ENCODE measurements around the gene ICAM1. TPM values are rescaled to one million over a fixed set of nuclear protein-coding genes. Genes with fewer than 3 reads are reported as not detected.
"Not testable (repeated sequence)": the region's sequence is repeated elsewhere in the genome, so short reads cannot be mapped to it uniquely, and the experiment has no call there.

Gene ICAM1
- total and polyA plus RNA-seq, 2 donors from 2014 or later, result 16.3 to 50.3 TPM

DNA sequence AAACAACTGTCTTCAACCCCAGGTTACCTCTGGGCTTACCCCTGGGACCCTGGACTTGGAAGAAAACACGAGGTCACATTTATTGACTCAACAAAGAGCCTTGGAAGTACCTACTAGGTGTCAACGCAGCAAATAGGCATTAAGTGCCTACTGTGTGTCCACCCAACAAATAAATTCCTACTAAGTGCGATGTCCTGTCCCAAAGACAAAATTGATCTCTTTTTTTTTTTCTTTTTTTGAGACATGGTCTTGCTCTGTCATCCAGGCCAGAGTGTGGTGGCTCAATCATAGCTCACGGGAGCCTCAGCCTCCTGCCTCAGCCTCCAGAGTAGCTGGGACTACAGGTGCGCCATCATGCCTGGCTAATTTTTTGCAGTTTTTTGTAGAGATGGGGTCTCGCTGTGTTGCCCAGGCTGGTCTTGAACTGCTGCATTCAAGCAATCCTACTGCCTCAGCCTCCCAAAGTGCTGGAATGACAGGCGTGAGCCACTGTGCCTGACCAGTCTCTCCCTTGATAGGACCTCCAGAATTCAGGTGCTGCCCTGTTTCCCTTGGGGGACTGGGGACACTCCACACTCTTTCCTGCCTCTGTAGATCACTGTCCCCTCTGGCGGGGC, 39.2 kb upstream of the ICAM1 start:
- no peaks in the 10 kb centered on the region for H3K27me3 ChIP-seq (ENCODE audit: control insufficient read depth, insufficient read depth, low read length)
- H3K9me3 ChIP-seq (ENCODE audit: control insufficient read depth in 2 of 3, insufficient read depth in 1 of 3, low read length in 3 of 3), result no peaks in the 10 kb centered on the region
- TF ChIP-seq, protein P1, sequence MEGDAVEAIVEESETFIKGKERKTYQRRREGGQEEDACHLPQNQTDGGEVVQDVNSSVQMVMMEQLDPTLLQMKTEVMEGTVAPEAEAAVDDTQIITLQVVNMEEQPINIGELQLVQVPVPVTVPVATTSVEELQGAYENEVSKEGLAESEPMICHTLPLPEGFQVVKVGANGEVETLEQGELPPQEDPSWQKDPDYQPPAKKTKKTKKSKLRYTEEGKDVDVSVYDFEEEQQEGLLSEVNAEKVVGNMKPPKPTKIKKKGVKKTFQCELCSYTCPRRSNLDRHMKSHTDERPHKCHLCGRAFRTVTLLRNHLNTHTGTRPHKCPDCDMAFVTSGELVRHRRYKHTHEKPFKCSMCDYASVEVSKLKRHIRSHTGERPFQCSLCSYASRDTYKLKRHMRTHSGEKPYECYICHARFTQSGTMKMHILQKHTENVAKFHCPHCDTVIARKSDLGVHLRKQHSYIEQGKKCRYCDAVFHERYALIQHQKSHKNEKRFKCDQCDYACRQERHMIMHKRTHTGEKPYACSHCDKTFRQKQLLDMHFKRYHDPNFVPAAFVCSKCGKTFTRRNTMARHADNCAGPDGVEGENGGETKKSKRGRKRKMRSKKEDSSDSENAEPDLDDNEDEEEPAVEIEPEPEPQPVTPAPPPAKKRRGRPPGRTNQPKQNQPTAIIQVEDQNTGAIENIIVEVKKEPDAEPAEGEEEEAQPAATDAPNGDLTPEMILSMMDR (IDR thresholded peaks at IDR 0.05; ENCODE audit: borderline replicate concordance, extremely low read depth, insufficient read depth), result no peak
- H3K9ac ChIP-seq (ENCODE audit: low read length in 3 of 3), result peak overlapping the region in 1 of 3 donors; percentile 15
- DNase-seq (no peak), FAIRE-seq (no peak)
- H3K27ac ChIP-seq (ENCODE audit: low read depth in 2 of 2, low read length in 2 of 2), result peak overlapping the region; percentile 66 to 71
- intact Hi-C loops (cut with DNase I), result no loop called here
- no peaks in the 10 kb centered on the region for H3K36me3 ChIP-seq (ENCODE audit: control insufficient read depth in 2 of 3, insufficient read depth in 3 of 3, low read length in 3 of 3)
- peaks cover 0 to 3% (median 0%) of the 10 kb centered on the region in 3 donors for H3K4me1 ChIP-seq (ENCODE audit: control insufficient read depth in 2 of 3, insufficient read depth in 2 of 3, low read depth in 1 of 3, low read length in 3 of 3)
- H3K4me3 ChIP-seq (ENCODE audit: low read length in 3 of 3), result peak overlapping the region; percentile 9 to 69 (median 28)

DNA sequence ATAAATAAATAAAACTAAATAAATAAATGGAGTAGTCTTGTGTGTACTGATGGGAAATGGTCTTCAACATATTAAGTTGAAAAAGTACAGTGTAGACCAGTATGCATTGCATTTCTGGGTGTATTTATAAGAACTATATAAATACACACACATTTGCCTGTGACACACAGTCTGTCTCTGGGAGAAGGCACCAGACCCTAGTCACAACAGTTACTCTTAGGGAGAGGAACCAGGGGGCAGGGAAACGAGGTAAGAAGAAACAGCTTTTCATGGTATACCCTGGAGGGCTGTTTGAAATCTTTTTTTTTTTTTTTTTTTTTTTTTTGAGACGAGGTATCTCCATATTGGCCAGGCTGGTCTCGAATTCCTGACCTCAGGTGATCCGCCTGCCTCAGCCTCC, 37.0 kb upstream of the ICAM1 start:
- Histone ChIP-seq H3K9ac (ENCODE audit: low read length in 3 of 3) (no peak overlapping the region), H3K4me3 (ENCODE audit: low read length in 3 of 3) (no peak overlapping the region), H3K27ac (ENCODE audit: low read depth in 2 of 2, low read length in 2 of 2) (no peak overlapping the region), H3K27me3 (ENCODE audit: control insufficient read depth, insufficient read depth, low read length) (no peaks in the 10 kb centered on the region), H3K4me1 (ENCODE audit: control insufficient read depth in 2 of 3, insufficient read depth in 2 of 3, low read depth in 1 of 3, low read length in 3 of 3) (no peaks in the 10 kb centered on the region), H3K36me3 (ENCODE audit: control insufficient read depth in 2 of 3, insufficient read depth in 3 of 3, low read length in 3 of 3) (no peaks in the 10 kb centered on the region), H3K9me3 (ENCODE audit: control insufficient read depth in 2 of 3, insufficient read depth in 1 of 3, low read length in 3 of 3) (no peaks in the 10 kb centered on the region)
- TF ChIP-seq, protein P1 (IDR thresholded peaks at IDR 0.05; ENCODE audit: borderline replicate concordance, extremely low read depth, insufficient read depth), result no peak
- intact Hi-C loops (cut with DNase I), result no loop called here
- no peak for FAIRE-seq
- DNase-seq, result no peak

DNA sequence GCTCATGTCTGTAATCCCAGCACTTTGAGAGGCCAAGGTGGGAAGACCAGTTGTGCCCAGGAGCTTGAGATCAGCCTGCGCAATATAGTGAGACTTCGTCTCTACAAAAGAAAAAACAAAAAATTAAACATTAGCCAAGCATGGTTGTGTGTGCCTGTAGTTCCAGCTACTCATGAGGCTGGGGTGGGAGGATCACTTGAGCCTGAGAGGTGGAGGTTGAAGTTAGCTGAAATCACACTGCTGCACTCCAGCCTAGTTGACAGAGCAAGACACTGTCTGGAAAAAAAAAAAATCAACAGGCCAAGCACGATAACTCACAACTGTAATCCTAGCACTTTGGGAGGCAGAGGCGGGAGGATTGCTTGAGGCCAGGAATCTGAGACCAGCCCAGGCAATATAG, 35.9 kb upstream of the ICAM1 start:
- no peaks in the 10 kb centered on the region for H3K36me3 ChIP-seq (ENCODE audit: control insufficient read depth in 2 of 3, insufficient read depth in 3 of 3, low read length in 3 of 3)
- H3K27me3 ChIP-seq (ENCODE audit: control insufficient read depth, insufficient read depth, low read length), result no peaks in the 10 kb centered on the region
- H3K27ac ChIP-seq (ENCODE audit: low read depth in 2 of 2, low read length in 2 of 2), result no peak overlapping the region
- no peak overlapping the region for H3K9ac ChIP-seq (ENCODE audit: low read length in 3 of 3)
- intact Hi-C loops (cut with DNase I), result no loop called here
- no peak for DNase-seq
- no peaks in the 10 kb centered on the region for H3K4me1 ChIP-seq (ENCODE audit: control insufficient read depth in 2 of 3, insufficient read depth in 2 of 3, low read depth in 1 of 3, low read length in 3 of 3)
- H3K9me3 ChIP-seq (ENCODE audit: control insufficient read depth in 2 of 3, insufficient read depth in 1 of 3, low read length in 3 of 3), result no peaks in the 10 kb centered on the region
- H3K4me3 ChIP-seq (ENCODE audit: low read length in 3 of 3), result no peak overlapping the region
- TF ChIP-seq, protein P1 (IDR thresholded peaks at IDR 0.05; ENCODE audit: borderline replicate concordance, extremely low read depth, insufficient read depth), result no peak
- FAIRE-seq, result no peak

DNA sequence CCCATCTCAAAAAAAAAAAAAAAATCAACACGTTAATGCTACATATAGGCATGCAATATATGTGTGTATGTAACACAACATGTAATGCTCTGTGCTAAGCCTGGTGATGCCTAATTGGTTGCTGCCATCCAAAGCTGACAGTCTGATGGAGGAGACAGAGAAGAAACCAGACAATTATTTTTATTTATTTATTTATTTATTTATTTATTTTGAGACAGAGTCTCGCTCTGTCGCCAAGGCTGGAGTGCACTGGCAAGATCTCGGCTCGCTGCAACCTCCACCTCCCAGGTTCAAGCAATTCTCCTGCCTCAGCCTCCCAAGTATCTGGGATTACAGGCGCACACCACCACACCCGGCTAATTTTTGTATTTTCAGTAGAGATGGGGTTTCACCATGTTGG, 35.5 kb upstream of the ICAM1 start:
- H3K4me1 ChIP-seq (ENCODE audit: control insufficient read depth in 2 of 3, insufficient read depth in 2 of 3, low read depth in 1 of 3, low read length in 3 of 3); intact Hi-C loops (cut with DNase I); H3K9ac ChIP-seq (ENCODE audit: low read length in 3 of 3); FAIRE-seq; H3K36me3 ChIP-seq (ENCODE audit: control insufficient read depth in 2 of 3, insufficient read depth in 3 of 3, low read length in 3 of 3); H3K4me3 ChIP-seq (ENCODE audit: low read length in 3 of 3); H3K9me3 ChIP-seq (ENCODE audit: control insufficient read depth in 2 of 3, insufficient read depth in 1 of 3, low read length in 3 of 3); H3K27me3 ChIP-seq (ENCODE audit: control insufficient read depth, insufficient read depth, low read length); DNase-seq: not testable (repeated sequence)
- peak overlapping the region; percentile 76 to 89 for H3K27ac ChIP-seq (ENCODE audit: low read depth in 2 of 2, low read length in 2 of 2)
